ENCODE measurements around the gene DGKD. TPM values are rescaled to one million over a fixed set of nuclear protein-coding genes. Genes with fewer than 3 reads are reported as not detected.

Gene DGKD
- total and polyA plus RNA-seq, 10 of the 15 experiments (the other 5 are each of a cell fraction or from before 2014, with no cell fraction given), result 2.7 to 81.9 (median 27.0) TPM

DNA sequence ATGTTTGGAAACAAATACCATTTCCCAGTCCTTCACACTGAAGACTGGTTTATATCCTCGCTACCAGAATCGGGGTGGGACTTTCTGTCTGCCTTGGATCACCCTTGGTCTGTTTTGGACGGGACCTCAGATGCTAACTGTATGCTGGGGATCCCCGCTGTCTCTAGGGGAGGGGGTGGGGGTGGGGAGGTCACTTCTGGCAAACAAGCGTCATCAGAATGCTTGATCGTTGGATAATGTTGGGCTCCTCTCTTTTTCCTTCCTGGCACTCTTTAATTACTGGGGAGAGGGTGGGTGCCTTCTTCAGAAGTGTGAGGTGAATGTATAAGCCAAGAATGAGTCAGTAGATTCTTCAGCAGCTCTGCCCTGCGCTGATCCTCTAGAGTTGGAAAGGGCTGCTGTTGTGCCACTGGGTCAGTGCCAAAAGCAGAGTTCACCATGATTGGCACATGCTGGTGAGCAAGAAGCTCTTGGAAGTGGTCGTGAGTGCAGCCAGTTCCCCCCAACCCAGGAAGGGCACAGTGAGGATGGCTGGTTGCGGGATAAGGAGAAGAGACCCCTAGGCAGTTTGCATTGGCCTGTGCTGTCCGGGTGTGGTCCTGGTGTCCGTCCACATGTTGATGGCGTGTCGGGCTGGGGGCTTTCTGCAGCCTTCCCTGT lies 32.2 kb downstream of the DGKD start:
- Histone ChIP-seq H3K9ac (ENCODE audit: control insufficient read depth, insufficient read depth, low read length) (peak overlapping the region; percentile 66), H3K4me2 (ENCODE audit: control insufficient read depth, insufficient read depth) (peak overlapping the region; percentile 87)
- BruUV-seq (replicated peaks), result no TSS peak

More for the DNA sequence above, 32.2 kb downstream of the DGKD start:
- in situ Hi-C loops (cut with MboI) (no loop called here), intact Hi-C loops (cut with micrococcal nuclease; ENCODE audit: unreplicated experiment) (no loop called here)
- ChIA-PET POLR2A (no interaction called here), CTCF (no interaction called here), RAD21 (ENCODE audit: unreplicated experiment) (interaction anchor here (1.9 kb wide), 1 partner anchor 57 kb away, joined by 6 read pairs; no protein-coding TSS in a partner anchor), SMC1A (ENCODE audit: uncharacterized antibody, unreplicated experiment) (no interaction called here)
- Histone ChIP-seq H3K4me3 (peak overlapping the region; percentile 24), H2AFZ (ENCODE audit: control insufficient read depth, low read depth, low read length) (no peak overlapping the region), H3K27ac (ENCODE audit: control insufficient read depth, insufficient read depth) (peak overlapping the region; percentile 96), H3K36me3 (ENCODE audit: control insufficient read depth in 2 of 2, insufficient read depth in 2 of 2, low read length in 1 of 2) (peaks cover 2 to 6% of the 10 kb centered on the region in 2 experiments; a peak in 3 of 4 replicates), H3K79me2 (ENCODE audit: control insufficient read depth, insufficient read depth, low read length) (peaks cover 47% of the 10 kb centered on the region), H3K9me3 (replicated peaks; ENCODE audit: control insufficient read depth, insufficient read depth, low read length) (no peaks in the 10 kb centered on the region), H3K4me1 (ENCODE audit: control insufficient read depth, insufficient read depth, low read length) (peaks cover 46% of the 10 kb centered on the region), H4K20me1 (ENCODE audit: control insufficient read depth, insufficient read depth) (no peaks in the 10 kb centered on the region), H3K27me3 (replicated peaks in 1 of 2; ENCODE audit: control insufficient read depth in 2 of 2, insufficient read depth in 2 of 2, low read length in 1 of 2) (no peaks in the 10 kb centered on the region)
- no peak for FAIRE-seq
- no peak for ATAC-seq
- TF ChIP-seq CTCF (IDR thresholded peaks at IDR 0.05 in 2 of 3, conservative IDR thresholded peaks at IDR 0.05 in 1 of 3; ENCODE audit: control insufficient read depth in 2 of 3, extremely low read depth in 1 of 3, insufficient read depth in 1 of 3, low read depth in 3 of 3, low read length in 3 of 3) (no peak), POLR2A (IDR thresholded peaks at IDR 0.05; ENCODE audit: low read depth, low read length) (no peak), CBX3 (IDR thresholded peaks at IDR 0.05; ENCODE audit: borderline replicate concordance, low read depth) (no peak), CBFB (IDR thresholded peaks at IDR 0.05; ENCODE audit: low read depth) (no peak)
- no peak for DNase-seq (ENCODE audit: low read depth, low spot score)
- 39% methylated on average over 13 of the region's 13 CpGs for WGBS (ENCODE audit: insufficient coverage, insufficient replicate concordance, low lambda C conversion rate, missing lambda C conversion rate)
